BE2C (cell line): Measurements from ENCODE around the gene ARHGEF38. TPM values are rescaled to one million over a fixed set of nuclear protein-coding genes. Genes with fewer than 3 reads are reported as not detected.

Source experiments
- DNase-seq: peaks from one replicate; pipeline ENCODE4 v3.0.0-alpha.2; 2020
- H3K27me3 ChIP-seq: fragments of 250-450 bp; sonication (Bioruptor Pico); 2 replicates; pipeline ENCODE4 v1.5.1; 2020; ENCODE audit warnings: mild to moderate bottlenecking
- H3K36me3 ChIP-seq: fragments of 250-450 bp; sonication (Bioruptor Pico); 2 replicates; pipeline ENCODE4 v1.5.1; 2020; ENCODE audit warnings: mild to moderate bottlenecking
- H3K4me1 ChIP-seq: fragments of 250-450 bp; sonication (Bioruptor Pico); 2 replicates; pipeline ENCODE4 v1.5.1; 2020
- H3K4me3 ChIP-seq: 2 replicates; pipeline ENCODE4 v1.5.1; 2011; ENCODE audit warnings: low read depth, low read length
- H3K9me3 ChIP-seq: fragments of 250-450 bp; sonication (Bioruptor Pico); 2 replicates; pipeline ENCODE4 v1.5.1; 2020
- polyA plus RNA-seq: library from polyadenylated mRNA; unstranded; fragments of >200 nt; gene quantifications from one replicate; pipeline ENCODE4 v1.2.1, GENCODE V29; 2012; ENCODE audit warnings: low read depth, missing spikeins; ENCODE audit not compliant: insufficient read length, insufficient read depth
- TF ChIP-seq, protein P1 (sequence below): IDR thresholded peaks from 2 replicates; pipeline ENCODE4 v1.5.1; 2012; ENCODE audit warnings: mild to moderate bottlenecking, low read depth, low read length

Gene ARHGEF38, protein sequence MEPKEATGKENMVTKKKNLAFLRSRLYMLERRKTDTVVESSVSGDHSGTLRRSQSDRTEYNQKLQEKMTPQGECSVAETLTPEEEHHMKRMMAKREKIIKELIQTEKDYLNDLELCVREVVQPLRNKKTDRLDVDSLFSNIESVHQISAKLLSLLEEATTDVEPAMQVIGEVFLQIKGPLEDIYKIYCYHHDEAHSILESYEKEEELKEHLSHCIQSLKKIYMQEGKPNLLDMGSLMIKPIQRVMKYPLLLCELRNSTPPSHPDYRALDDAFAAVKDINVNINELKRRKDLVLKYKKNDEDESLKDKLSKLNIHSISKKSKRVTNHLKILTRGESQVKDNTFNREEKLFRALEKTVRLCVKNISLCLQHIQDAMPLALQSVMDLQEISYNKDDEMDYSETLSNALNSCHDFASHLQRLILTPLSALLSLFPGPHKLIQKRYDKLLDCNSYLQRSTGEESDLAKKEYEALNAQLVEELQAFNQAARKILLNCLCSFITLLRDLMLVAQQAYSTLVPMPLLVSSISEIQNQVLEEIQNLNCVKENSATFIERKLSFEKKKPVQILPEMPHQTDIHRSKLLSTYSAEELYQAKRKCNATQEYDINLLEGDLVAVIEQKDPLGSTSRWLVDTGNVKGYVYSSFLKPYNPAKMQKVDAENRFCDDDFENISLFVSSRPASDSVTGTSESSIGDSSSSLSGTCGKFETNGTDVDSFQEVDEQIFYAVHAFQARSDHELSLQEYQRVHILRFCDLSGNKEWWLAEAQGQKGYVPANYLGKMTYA
- not detected for polyA plus RNA-seq

DNA sequence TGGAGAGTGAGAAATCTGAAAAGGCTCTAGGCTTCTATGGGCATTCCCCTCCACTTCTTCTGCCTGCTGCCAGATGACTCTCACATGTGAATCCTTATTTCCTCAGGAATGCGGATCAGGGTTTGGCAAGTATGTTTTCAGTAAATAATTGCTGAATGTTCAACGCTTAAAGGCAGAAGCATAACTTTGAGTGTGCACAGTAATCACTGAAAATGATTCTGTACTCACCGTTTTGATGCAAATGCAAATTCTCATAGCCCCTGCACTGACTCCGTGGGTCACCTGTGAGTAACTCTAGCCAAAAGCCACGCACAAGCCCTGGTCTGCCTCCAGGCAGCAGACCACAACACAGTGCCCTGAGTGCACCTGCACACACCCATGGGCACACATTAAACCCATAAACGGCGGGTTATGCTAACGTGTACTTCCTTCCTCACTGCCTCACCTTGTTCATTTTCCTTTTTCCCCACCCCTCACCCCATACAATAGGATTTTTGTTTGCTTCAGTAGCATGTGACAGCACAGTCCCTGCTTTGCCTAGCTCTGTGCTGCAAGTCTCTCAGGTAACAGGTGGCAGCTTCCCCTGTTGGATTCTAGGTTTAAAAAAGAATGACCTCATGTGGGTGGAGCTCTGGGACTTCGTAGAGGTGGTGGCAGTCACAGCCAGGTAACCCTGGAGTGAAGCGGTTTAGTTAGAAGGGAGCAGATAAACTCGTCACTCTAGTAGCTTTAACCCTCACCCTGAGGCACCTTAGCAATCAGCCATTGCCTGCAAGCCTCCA, at the start of gene ARHGEF38:
Gene ARHGEF38, plus strand, starts transcription at position 656 of the 782 bp plus-strand sequence. CDS start 146 bp downstream, outside the sequence.
- TF ChIP-seq, protein P1, sequence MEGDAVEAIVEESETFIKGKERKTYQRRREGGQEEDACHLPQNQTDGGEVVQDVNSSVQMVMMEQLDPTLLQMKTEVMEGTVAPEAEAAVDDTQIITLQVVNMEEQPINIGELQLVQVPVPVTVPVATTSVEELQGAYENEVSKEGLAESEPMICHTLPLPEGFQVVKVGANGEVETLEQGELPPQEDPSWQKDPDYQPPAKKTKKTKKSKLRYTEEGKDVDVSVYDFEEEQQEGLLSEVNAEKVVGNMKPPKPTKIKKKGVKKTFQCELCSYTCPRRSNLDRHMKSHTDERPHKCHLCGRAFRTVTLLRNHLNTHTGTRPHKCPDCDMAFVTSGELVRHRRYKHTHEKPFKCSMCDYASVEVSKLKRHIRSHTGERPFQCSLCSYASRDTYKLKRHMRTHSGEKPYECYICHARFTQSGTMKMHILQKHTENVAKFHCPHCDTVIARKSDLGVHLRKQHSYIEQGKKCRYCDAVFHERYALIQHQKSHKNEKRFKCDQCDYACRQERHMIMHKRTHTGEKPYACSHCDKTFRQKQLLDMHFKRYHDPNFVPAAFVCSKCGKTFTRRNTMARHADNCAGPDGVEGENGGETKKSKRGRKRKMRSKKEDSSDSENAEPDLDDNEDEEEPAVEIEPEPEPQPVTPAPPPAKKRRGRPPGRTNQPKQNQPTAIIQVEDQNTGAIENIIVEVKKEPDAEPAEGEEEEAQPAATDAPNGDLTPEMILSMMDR: no peak
- no peaks in the 10 kb centered on the region for H3K36me3 ChIP-seq
- H3K9me3 ChIP-seq: no peaks in the 10 kb centered on the region
- H3K4me1 ChIP-seq: no peaks in the 10 kb centered on the region
- no peak within 1 kb of the TSS for H3K4me3 ChIP-seq
- no peak for DNase-seq
- H3K27me3 ChIP-seq: no peaks in the 10 kb centered on the region

DNA sequence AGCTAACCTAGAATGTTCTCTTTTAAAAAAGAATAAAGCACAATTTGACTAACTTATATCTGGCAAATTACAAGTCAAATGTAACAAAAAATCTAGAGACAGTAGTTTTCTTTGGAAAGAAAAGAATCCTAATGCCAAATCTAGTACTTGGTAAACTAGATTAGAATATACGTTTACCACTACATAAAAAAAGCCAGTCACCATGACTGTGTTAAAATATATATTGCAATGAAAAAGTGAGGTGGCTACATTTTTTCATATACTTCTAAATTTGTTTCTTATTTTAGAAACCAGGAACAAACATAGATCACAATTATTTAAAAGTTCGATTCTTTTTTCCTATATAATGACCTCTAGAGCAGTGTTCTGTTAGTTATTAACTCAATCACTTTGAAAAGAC, 48.9 kb upstream of the ARHGEF38 start:
- no peaks in the 10 kb centered on the region for H3K36me3 ChIP-seq
- TF ChIP-seq, protein P1: no peak
- H3K4me3 ChIP-seq: no peak overlapping the region
- no peaks in the 10 kb centered on the region for H3K27me3 ChIP-seq
- no peaks in the 10 kb centered on the region for H3K4me1 ChIP-seq
- DNase-seq: no peak
- no peaks in the 10 kb centered on the region for H3K9me3 ChIP-seq

DNA sequence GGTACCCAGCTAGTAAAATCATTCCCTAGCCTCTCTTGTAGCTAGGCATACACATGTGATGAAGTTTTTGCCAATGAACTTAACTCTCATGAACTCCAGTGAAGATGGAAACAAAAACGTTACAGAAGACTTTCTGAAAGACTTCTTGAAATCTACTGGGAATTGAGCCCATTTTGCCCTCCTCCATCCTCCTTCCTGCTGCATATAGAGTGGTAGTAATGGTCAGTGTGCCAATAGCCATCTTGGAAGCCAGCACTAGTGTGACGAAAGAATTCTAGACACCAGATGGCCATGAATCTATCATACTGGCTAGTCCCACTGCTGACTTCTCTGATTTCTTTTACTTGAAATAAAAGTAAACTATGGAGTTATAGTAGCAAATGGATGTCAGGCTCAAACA, 47.7 kb upstream of the ARHGEF38 start:
- no peaks in the 10 kb centered on the region for H3K4me1 ChIP-seq
- no peaks in the 10 kb centered on the region for H3K36me3 ChIP-seq
- no peaks in the 10 kb centered on the region for H3K27me3 ChIP-seq
- no peaks in the 10 kb centered on the region for H3K9me3 ChIP-seq
- TF ChIP-seq, protein P1: no peak
- DNase-seq: no peak
- no peak overlapping the region for H3K4me3 ChIP-seq

DNA sequence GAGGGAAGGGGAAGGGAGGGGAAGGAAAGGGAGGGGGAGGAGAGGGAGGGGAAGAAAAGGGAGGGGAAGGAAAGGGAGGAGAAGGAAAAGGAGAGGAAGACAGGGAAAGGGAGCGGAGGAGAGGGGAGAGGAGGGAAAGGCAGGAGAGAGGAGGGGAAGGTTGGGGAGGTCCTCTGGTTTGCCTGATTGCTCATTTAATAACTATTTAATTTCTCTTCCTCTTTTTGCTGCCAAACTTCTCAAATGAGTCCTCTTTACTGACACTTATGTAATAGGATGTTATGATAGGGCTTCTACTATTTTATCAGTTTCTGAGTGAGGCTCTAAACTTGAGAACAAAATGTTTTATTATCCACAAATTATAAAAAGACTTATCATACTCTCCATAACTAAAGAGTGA, 43.1 kb upstream of the ARHGEF38 start:
- H3K9me3 ChIP-seq: no peaks in the 10 kb centered on the region
- no peaks in the 10 kb centered on the region for H3K36me3 ChIP-seq
- DNase-seq: no peak
- TF ChIP-seq, protein P1: no peak
- no peaks in the 10 kb centered on the region for H3K27me3 ChIP-seq
- no peak overlapping the region for H3K4me3 ChIP-seq
- H3K4me1 ChIP-seq: no peaks in the 10 kb centered on the region

DNA sequence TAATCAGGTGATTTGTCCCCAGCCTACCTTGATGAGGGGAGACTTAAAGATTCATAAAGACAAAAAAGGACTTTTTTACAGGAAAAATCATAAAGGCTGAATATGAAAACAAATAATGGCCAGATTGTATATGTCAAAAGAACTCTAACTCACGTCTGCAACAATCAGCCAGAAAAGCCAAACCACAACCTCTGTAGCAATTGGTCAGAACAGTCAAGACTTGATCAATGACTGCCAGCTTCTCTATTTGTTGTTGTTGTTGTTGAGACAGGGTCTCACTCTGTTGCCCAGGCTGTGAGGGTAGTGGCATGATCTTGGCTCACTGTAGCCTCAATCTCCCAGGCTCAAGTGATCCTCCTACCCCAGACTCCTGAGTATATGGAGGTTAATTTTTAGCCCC, 42.7 kb upstream of the ARHGEF38 start:
- H3K9me3 ChIP-seq: no peaks in the 10 kb centered on the region
- H3K27me3 ChIP-seq: no peaks in the 10 kb centered on the region
- no peaks in the 10 kb centered on the region for H3K4me1 ChIP-seq
- TF ChIP-seq, protein P1: no peak
- no peak for DNase-seq
- no peaks in the 10 kb centered on the region for H3K36me3 ChIP-seq
- no peak overlapping the region for H3K4me3 ChIP-seq
